ENCODE measurements around the gene RAB3A.
A peak's percentile ranks its signal among the peaks of the same experiment; 100 is the strongest.

The RAB3A gene

GRCh38 chr19:18152442-18152816, 51.4 kb downstream of the RAB3A start:
- H3K9me2 ChIP-seq (replicated peaks; ENCODE audit: low read depth, low read length), result no peaks in the 10 kb centered on the region
- peaks cover 6% of the 10 kb centered on the region; the same call in 1 of the 2 replicates for H3F3A ChIP-seq (ENCODE audit: low read depth)
- H3K4me1 ChIP-seq (ENCODE audit: insufficient read depth, low read length, poor library complexity, severe bottlenecking), result peaks cover 26% of the 10 kb centered on the region
- peak overlapping the region; percentile 85 for H2AFZ ChIP-seq (ENCODE audit: low read length)
- H3K9ac ChIP-seq (ENCODE audit: low read depth, low read length, poor library complexity, severe bottlenecking), result peak overlapping the region; percentile 98
- peak overlapping the region; percentile 96 for H3K4me3 ChIP-seq (ENCODE audit: low read length, poor library complexity, severe bottlenecking)
- peaks cover 12% of the 10 kb centered on the region for H4K20me1 ChIP-seq (ENCODE audit: insufficient read depth, low read length, poor library complexity, severe bottlenecking)
- no peaks in the 10 kb centered on the region for H3K9me3 ChIP-seq (ENCODE audit: insufficient read depth, low read depth, low read length)
- no peak for TF ChIP-seq EZH2phosphoT487 (IDR thresholded peaks at IDR 0.05; ENCODE audit: borderline replicate concordance)
- peak; percentile 74 for TF ChIP-seq CTCF (conservative IDR thresholded peaks at IDR 0.05; ENCODE audit: low read length)
- H3K27me3 ChIP-seq (ENCODE audit: insufficient read depth, low read length, poor library complexity, severe bottlenecking), result no peaks in the 10 kb centered on the region
- H3K4me2 ChIP-seq (ENCODE audit: low read depth, low read length, poor library complexity, severe bottlenecking), result peak overlapping the region; percentile 70
- no peaks in the 10 kb centered on the region for H3K36me3 ChIP-seq (ENCODE audit: insufficient read depth, low read length)
- peaks cover 28% of the 10 kb centered on the region; the same call in 1 of the 2 replicates for H3K79me2 ChIP-seq (ENCODE audit: insufficient read depth, low read length)

GRCh38 chr19:18150776-18151624, 52.8 kb downstream of the RAB3A start:
- H4K20me1 ChIP-seq (ENCODE audit: insufficient read depth, low read length, poor library complexity, severe bottlenecking), result peaks cover 12% of the 10 kb centered on the region
- no peaks in the 10 kb centered on the region for H3K9me3 ChIP-seq (ENCODE audit: insufficient read depth, low read depth, low read length)
- H3K4me3 ChIP-seq (ENCODE audit: low read length, poor library complexity, severe bottlenecking), result no peak overlapping the region
- H3K9ac ChIP-seq (ENCODE audit: low read depth, low read length, poor library complexity, severe bottlenecking), result peak overlapping the region; percentile 98
- peaks cover 26% of the 10 kb centered on the region; the same call in 1 of the 2 replicates for H3K79me2 ChIP-seq (ENCODE audit: insufficient read depth, low read length)
- no peaks in the 10 kb centered on the region for H3K36me3 ChIP-seq (ENCODE audit: insufficient read depth, low read length)
- no peak overlapping the region for H2AFZ ChIP-seq (ENCODE audit: low read length)
- H3K4me2 ChIP-seq (ENCODE audit: low read depth, low read length, poor library complexity, severe bottlenecking), result peak overlapping the region; percentile 70
- peaks cover 6% of the 10 kb centered on the region; the same call in 1 of the 2 replicates for H3F3A ChIP-seq (ENCODE audit: low read depth)
- no peaks in the 10 kb centered on the region for H3K9me2 ChIP-seq (replicated peaks; ENCODE audit: low read depth, low read length)
- no peak for TF ChIP-seq CTCF (conservative IDR thresholded peaks at IDR 0.05; ENCODE audit: low read length)
- no peak for TF ChIP-seq EZH2phosphoT487 (IDR thresholded peaks at IDR 0.05; ENCODE audit: borderline replicate concordance)
- no peaks in the 10 kb centered on the region for H3K27me3 ChIP-seq (ENCODE audit: insufficient read depth, low read length, poor library complexity, severe bottlenecking)
- peaks cover 17% of the 10 kb centered on the region for H3K4me1 ChIP-seq (ENCODE audit: insufficient read depth, low read length, poor library complexity, severe bottlenecking)

GRCh38 chr19:18149596-18149975, 54.3 kb downstream of the RAB3A start:
- H3K9me2 ChIP-seq (replicated peaks; ENCODE audit: low read depth, low read length), result no peaks in the 10 kb centered on the region

More at GRCh38 chr19:18149596-18149975, 54.3 kb downstream of the RAB3A start:
- no peaks in the 10 kb centered on the region for H3K27me3 ChIP-seq (ENCODE audit: insufficient read depth, low read length, poor library complexity, severe bottlenecking)
- H3K79me2 ChIP-seq (ENCODE audit: insufficient read depth, low read length), result peaks cover 14% of the 10 kb centered on the region; the same call in 1 of the 2 replicates
- H3K4me3 ChIP-seq (ENCODE audit: low read length, poor library complexity, severe bottlenecking), result no peak overlapping the region
- peaks cover 17% of the 10 kb centered on the region for H3K4me1 ChIP-seq (ENCODE audit: insufficient read depth, low read length, poor library complexity, severe bottlenecking)
- peaks cover 6% of the 10 kb centered on the region; the same call in 1 of the 2 replicates for H3F3A ChIP-seq (ENCODE audit: low read depth)
- no peaks in the 10 kb centered on the region for H3K36me3 ChIP-seq (ENCODE audit: insufficient read depth, low read length)
- no peak overlapping the region for H2AFZ ChIP-seq (ENCODE audit: low read length)
- H3K4me2 ChIP-seq (ENCODE audit: low read depth, low read length, poor library complexity, severe bottlenecking), result no peak overlapping the region
- peaks cover 12% of the 10 kb centered on the region for H4K20me1 ChIP-seq (ENCODE audit: insufficient read depth, low read length, poor library complexity, severe bottlenecking)
- H3K9me3 ChIP-seq (ENCODE audit: insufficient read depth, low read depth, low read length), result no peaks in the 10 kb centered on the region
- no peak overlapping the region for H3K9ac ChIP-seq (ENCODE audit: low read depth, low read length, poor library complexity, severe bottlenecking)
- TF ChIP-seq EZH2phosphoT487 (IDR thresholded peaks at IDR 0.05; ENCODE audit: borderline replicate concordance), result no peak
- TF ChIP-seq CTCF (conservative IDR thresholded peaks at IDR 0.05; ENCODE audit: low read length), result no peak
